ENCODE results near the gene BHLHA9. TPM values are rescaled to one million over a fixed set of nuclear protein-coding genes. Genes with fewer than 3 reads are reported as not detected.

The BHLHA9 gene
- total RNA-seq, 1 experiment from 2014 or later, result not detected

- no peak for DNase-seq (ENCODE audit: low read depth)
These were observed 15.2 kb upstream of the BHLHA9 start for GRCh38 chr17:1255041-1255440.

- DNase-seq (ENCODE audit: low read depth), result no peak
These were observed 13.5 kb upstream of the BHLHA9 start for GRCh38 chr17:1256699-1257098.

- no peak for DNase-seq (ENCODE audit: low read depth)
These were observed 10.0 kb upstream of the BHLHA9 start for GRCh38 chr17:1260086-1260769.

GRCh38 chr17:1260770-1261161 is 9.5 kb upstream of the BHLHA9 start:
- no peak for DNase-seq (ENCODE audit: low read depth)

GRCh38 chr17:1264196-1264595 is 6.0 kb upstream of the BHLHA9 start:
- DNase-seq (ENCODE audit: low read depth), result no peak

- DNase-seq (ENCODE audit: low read depth), result peak; percentile 19
These were observed 2.7 kb upstream of the BHLHA9 start for GRCh38 chr17:1267471-1267943.

GRCh38 chr17:1271030-1271423 is 783 bp downstream of the BHLHA9 start:
- no peak for DNase-seq (ENCODE audit: low read depth)

GRCh38 chr17:1271441-1271840 is 1.2 kb downstream of the BHLHA9 start:
- no peak for DNase-seq (ENCODE audit: low read depth)

GRCh38 chr17:1272701-1273100 is 2.5 kb downstream of the BHLHA9 start:
- no peak for DNase-seq (ENCODE audit: low read depth)

GRCh38 chr17:1273492-1274244 is 3.4 kb downstream of the BHLHA9 start:
- DNase-seq (ENCODE audit: low read depth), result no peak

- DNase-seq (ENCODE audit: low read depth), result no peak
These were observed 4.0 kb downstream of the BHLHA9 start for GRCh38 chr17:1274245-1274608.

- no peak for DNase-seq (ENCODE audit: low read depth)
These were observed 5.1 kb downstream of the BHLHA9 start for GRCh38 chr17:1275205-1275961.

GRCh38 chr17:1275962-1276736 is 5.9 kb downstream of the BHLHA9 start:
- DNase-seq (ENCODE audit: low read depth), result peak; percentile 29

GRCh38 chr17:1280652-1281051 is 10.4 kb downstream of the BHLHA9 start:
- no peak for DNase-seq (ENCODE audit: low read depth)

- no peak for DNase-seq (ENCODE audit: low read depth)
These were observed 16.3 kb downstream of the BHLHA9 start for GRCh38 chr17:1286379-1287106.

GRCh38 chr17:1289695-1290094 is 19.5 kb downstream of the BHLHA9 start:
- no peak for DNase-seq (ENCODE audit: low read depth)

GRCh38 chr17:1290676-1291075 is 20.4 kb downstream of the BHLHA9 start:
- DNase-seq (ENCODE audit: low read depth), result no peak

GRCh38 chr17:1294157-1294717 is 24.0 kb downstream of the BHLHA9 start:
- DNase-seq (ENCODE audit: low read depth), result no peak

- no peak for DNase-seq (ENCODE audit: low read depth)
These were observed 28.4 kb downstream of the BHLHA9 start for GRCh38 chr17:1298606-1299005.

GRCh38 chr17:1299552-1300370 is 29.5 kb downstream of the BHLHA9 start:
- no peak for DNase-seq (ENCODE audit: low read depth)
